Measurements from ENCODE around the gene RGS9.

GRCh38 chr17:65175952-65176351, 38.8 kb downstream of the RGS9 start:
- no peak for TF ChIP-seq LEF1 (IDR thresholded peaks at IDR 0.05; ENCODE audit: borderline replicate concordance)
- no peak for TF ChIP-seq ZNF384 (IDR thresholded peaks at IDR 0.05)
- no peak for TF ChIP-seq FOXM1 (IDR thresholded peaks at IDR 0.05; ENCODE audit: borderline replicate concordance)
- TF ChIP-seq SUZ12 (IDR thresholded peaks at IDR 0.05) = no peak

Data from HEK293T (cell line).